ENCODE results near the gene ULK1. TPM values are rescaled to one million over a fixed set of nuclear protein-coding genes. Genes with fewer than 3 reads are reported as not detected.

Gene ULK1
- total and polyA plus RNA-seq, 2 of the 13 experiments (the other 11 are each of a cell fraction or from before 2014, with no cell fraction given), result 2.8 to 10.1 TPM

- TF ChIP-seq ZSCAN31 (CRISPR knock-in tag; IDR thresholded peaks at IDR 0.05; ENCODE audit: low read depth) (peak; percentile 77; the same call in 1 of the 2 replicates), ZNF83 (CRISPR knock-in tag; IDR thresholded peaks at IDR 0.05; ENCODE audit: borderline replicate concordance) (peak; percentile 72; the same call in 1 of the 2 replicates), ASH2L (IDR thresholded peaks at IDR 0.05; ENCODE audit: insufficient read length, low read depth, low read length) (peak; percentile 77), MTA3 (CRISPR knock-in tag; IDR thresholded peaks at IDR 0.05) (no peak), ZNF501 (CRISPR knock-in tag; IDR thresholded peaks at IDR 0.05) (peak; percentile 56; the same call in 1 of the 2 replicates), NR0B2 (CRISPR knock-in tag; IDR thresholded peaks at IDR 0.05) (peak; percentile 87), HMGA1 (CRISPR knock-in tag; conservative IDR thresholded peaks at IDR 0.05) (no peak), FOXM1 (CRISPR knock-in tag; IDR thresholded peaks at IDR 0.05) (no peak), GTF3A (CRISPR knock-in tag; conservative IDR thresholded peaks at IDR 0.05) (0 out of 2 replicates have a peak, but pooled peaks have one; percentile 57), SMAD9 (CRISPR knock-in tag; IDR thresholded peaks at IDR 0.05) (0 out of 2 replicates have a peak, but pooled peaks have one; percentile 16), RBFOX2 (IDR thresholded peaks at IDR 0.05; ENCODE audit: low read depth, low read length) (peak; percentile 90), NFAT5 (CRISPR knock-in tag; IDR thresholded peaks at IDR 0.05) (no peak), ZNF460 (CRISPR knock-in tag; IDR thresholded peaks at IDR 0.05; ENCODE audit: borderline replicate concordance) (no peak; the same call in 1 of the 2 replicates), ZNF580 (CRISPR knock-in tag; IDR thresholded peaks at IDR 0.05; ENCODE audit: borderline replicate concordance, low read depth) (peak; percentile 96; the same call in 1 of the 2 replicates), BRCA1 (CRISPR knock-in tag; IDR thresholded peaks at IDR 0.05) (no peak), ZNF552 (CRISPR knock-in tag; IDR thresholded peaks at IDR 0.05; ENCODE audit: borderline replicate concordance) (peak; percentile 95), CAMTA2 (CRISPR knock-in tag; IDR thresholded peaks at IDR 0.05; ENCODE audit: borderline replicate concordance) (no peak), CHCHD3 (CRISPR knock-in tag; IDR thresholded peaks at IDR 0.05) (peak; percentile 77; the same call in 1 of the 2 replicates), E2F1 (CRISPR knock-in tag; IDR thresholded peaks at IDR 0.05) (no peak), ZNF704 (CRISPR knock-in tag; IDR thresholded peaks at IDR 0.05; ENCODE audit: borderline replicate concordance) (no peak), KMT2A (CRISPR knock-in tag; IDR thresholded peaks at IDR 0.05) (peak; percentile 73)
Observed at GRCh38 chr12:131860472-131861260, 33.8 kb upstream of the ULK1 start (continued).

Data from HepG2 (cell line).